Uterus (tissue), 4 donors: ENCODE results near the gene HOXB5. TPM values are rescaled to one million over a fixed set of nuclear protein-coding genes. Genes with fewer than 3 reads are reported as not detected.

Source experiments
- DNase-seq, 2 donors: peaks; one replicate each; pipeline ENCODE4 v3.0.0-alpha.2; 2019 to 2020
- H3K27ac ChIP-seq, 2 donors: fragments of 200-600 bp; sonication (generic); 1 replicate in 1 of 2; 2 replicates in 1 of 2; pipeline ENCODE4 v1.5.1; 2016 to 2018
- H3K27me3 ChIP-seq, 2 donors: fragments of 200-600 bp; sonication (generic); one replicate each; pipeline ENCODE4 v1.5.1; 2018 to 2019; ENCODE audit warnings: control low read depth in 1 of 2
- H3K36me3 ChIP-seq, 2 donors: fragments of 200-600 bp; sonication (generic); one replicate each; pipeline ENCODE4 v1.5.1; 2019; ENCODE audit warnings: control low read depth in 1 of 2
- H3K4me1 ChIP-seq, 2 donors: fragments of 200-600 bp; sonication (generic); one replicate each; pipeline ENCODE4 v1.5.1; 2018 to 2019; ENCODE audit warnings: control low read depth in 1 of 2
- H3K4me3 ChIP-seq, 2 donors: fragments of 200-600 bp; sonication (generic); 1 replicate in 1 of 2; 2 replicates in 1 of 2; pipeline ENCODE4 v1.5.1; 2018 to 2019; ENCODE audit warnings: mild to moderate bottlenecking in 1 of 2
- H3K9me3 ChIP-seq, 2 donors: fragments of 200-600 bp; sonication (generic); one replicate each; pipeline ENCODE4 v1.5.1; 2019; ENCODE audit warnings: control low read depth in 1 of 2
- POLR2A ChIP-seq, 2 donors: fragments of 450-650 bp; IDR thresholded peaks; one replicate each; pipeline ENCODE4 v1.6.1; 2016; ENCODE audit warnings: antibody characterized with exemption in 2 of 2, mild to moderate bottlenecking in 1 of 2, moderate library complexity in 1 of 2
- intact Hi-C: fragments of 100-400 bp; cut with DNase I; formaldehyde crosslinking; loops from one replicate; pipeline ENCODE4 v1.15.1; 2023; ENCODE audit warnings: low total_unique reads
- total RNA-seq, 4 donors: library from RNA; depleted of rRNA in 3 of 4; stranded (reverse); fragments of >200 nt in 3 of 4; gene quantifications; one replicate each; pipeline versions ENCODE4 v1.1.0 to v1.2.4, GENCODE V29; 2014 to 2023
- TF ChIP-seq, protein P1 (sequence below), 4 experiments: fragments of 200-600 bp in 2 of 4; fragments of 450-650 bp in 2 of 4; sonication (generic) in 2 of 4; IDR thresholded peaks; one replicate each; pipeline ENCODE4 v1.5.1; 2016 to 2019; ENCODE audit warnings: antibody characterized with exemption in 4 of 4, mild to moderate bottlenecking in 2 of 4, moderate library complexity in 1 of 4
- donor health status: DM: yes; HTN: yes; CAD: no.

HOXB5 gene
- total RNA-seq, 4 donors from 2014 or later, result 0.55 to 2.5 (median 0.59) TPM; not detected in 1

DNA sequence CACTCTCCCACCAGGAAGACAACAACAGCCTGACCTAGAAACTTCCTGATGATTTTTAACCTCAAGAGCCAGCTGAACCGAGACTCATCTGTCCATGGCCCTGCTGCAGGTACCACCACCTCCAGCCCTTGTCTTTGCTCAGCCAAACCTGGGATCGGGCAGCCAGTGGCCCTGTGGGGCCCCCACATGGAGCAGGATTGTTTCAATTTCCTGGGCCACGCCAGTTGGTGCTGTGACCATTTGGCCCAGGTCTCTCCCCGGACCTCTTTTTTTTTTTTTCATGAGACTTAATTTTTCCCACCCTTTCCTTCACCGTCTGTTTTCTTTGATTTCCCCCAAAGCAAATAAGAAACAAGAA lies 40.4 kb downstream of the HOXB5 start:
- no peak for DNase-seq
- Histone ChIP-seq H3K27me3 (no peaks in the 10 kb centered on the region), H3K4me3 (no peak overlapping the region), H3K4me1 (peaks cover 8 to 10% of the 10 kb centered on the region in 2 donors), H3K36me3 (no peaks in the 10 kb centered on the region), H3K9me3 (no peaks in the 10 kb centered on the region), H3K27ac (no peak overlapping the region)
- intact Hi-C loops, result no loop called here
- TF ChIP-seq, protein P1, sequence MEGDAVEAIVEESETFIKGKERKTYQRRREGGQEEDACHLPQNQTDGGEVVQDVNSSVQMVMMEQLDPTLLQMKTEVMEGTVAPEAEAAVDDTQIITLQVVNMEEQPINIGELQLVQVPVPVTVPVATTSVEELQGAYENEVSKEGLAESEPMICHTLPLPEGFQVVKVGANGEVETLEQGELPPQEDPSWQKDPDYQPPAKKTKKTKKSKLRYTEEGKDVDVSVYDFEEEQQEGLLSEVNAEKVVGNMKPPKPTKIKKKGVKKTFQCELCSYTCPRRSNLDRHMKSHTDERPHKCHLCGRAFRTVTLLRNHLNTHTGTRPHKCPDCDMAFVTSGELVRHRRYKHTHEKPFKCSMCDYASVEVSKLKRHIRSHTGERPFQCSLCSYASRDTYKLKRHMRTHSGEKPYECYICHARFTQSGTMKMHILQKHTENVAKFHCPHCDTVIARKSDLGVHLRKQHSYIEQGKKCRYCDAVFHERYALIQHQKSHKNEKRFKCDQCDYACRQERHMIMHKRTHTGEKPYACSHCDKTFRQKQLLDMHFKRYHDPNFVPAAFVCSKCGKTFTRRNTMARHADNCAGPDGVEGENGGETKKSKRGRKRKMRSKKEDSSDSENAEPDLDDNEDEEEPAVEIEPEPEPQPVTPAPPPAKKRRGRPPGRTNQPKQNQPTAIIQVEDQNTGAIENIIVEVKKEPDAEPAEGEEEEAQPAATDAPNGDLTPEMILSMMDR (IDR thresholded peaks at IDR 0.05), result no peak
- TF ChIP-seq POLR2A (IDR thresholded peaks at IDR 0.05), result no peak

DNA sequence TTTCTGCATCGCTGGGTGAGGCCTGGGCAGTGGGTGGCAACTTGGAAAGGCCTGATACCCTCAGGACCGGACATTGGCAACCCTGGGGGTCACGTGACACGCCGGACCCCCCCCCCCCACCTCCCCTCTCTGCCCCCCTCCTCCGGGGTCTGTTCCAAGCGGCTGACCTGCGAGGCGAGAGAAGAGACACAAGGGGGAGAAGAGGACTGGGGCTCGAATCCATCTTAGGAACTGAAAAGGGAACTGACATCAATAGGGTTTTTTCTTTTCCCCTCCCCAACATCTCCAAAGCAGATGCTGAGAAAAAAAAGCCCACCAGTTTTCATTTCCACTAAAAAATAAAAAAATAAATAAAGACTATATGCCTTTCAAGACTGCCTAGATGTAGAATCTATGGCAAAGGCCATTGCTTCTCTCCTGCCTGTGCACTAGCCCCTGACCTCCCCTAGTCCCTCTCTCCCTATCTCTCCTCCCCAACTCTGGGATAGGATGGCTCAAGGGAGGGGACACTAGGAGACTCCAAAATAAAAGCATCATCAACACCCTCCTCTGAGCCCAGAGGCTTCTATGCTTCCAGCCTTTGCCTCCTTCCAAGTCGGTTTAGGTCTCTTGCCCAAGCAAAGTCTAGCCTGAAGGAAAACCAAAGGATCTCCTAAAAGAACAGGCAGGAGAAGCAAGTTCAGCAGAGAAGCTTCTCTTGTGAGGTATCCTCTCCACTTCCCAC lies 41.0 kb downstream of the HOXB5 start:
- Histone ChIP-seq H3K4me1 (peaks cover 8 to 10% of the 10 kb centered on the region in 2 donors), H3K36me3 (no peaks in the 10 kb centered on the region), H3K9me3 (no peaks in the 10 kb centered on the region), H3K27me3 (no peaks in the 10 kb centered on the region), H3K4me3 (no peak overlapping the region), H3K27ac (no peak overlapping the region)
- DNase-seq, result no peak
- intact Hi-C loops, result no loop called here
- TF ChIP-seq, protein P1 (IDR thresholded peaks at IDR 0.05), result no peak
- TF ChIP-seq POLR2A (IDR thresholded peaks at IDR 0.05), result no peak

DNA sequence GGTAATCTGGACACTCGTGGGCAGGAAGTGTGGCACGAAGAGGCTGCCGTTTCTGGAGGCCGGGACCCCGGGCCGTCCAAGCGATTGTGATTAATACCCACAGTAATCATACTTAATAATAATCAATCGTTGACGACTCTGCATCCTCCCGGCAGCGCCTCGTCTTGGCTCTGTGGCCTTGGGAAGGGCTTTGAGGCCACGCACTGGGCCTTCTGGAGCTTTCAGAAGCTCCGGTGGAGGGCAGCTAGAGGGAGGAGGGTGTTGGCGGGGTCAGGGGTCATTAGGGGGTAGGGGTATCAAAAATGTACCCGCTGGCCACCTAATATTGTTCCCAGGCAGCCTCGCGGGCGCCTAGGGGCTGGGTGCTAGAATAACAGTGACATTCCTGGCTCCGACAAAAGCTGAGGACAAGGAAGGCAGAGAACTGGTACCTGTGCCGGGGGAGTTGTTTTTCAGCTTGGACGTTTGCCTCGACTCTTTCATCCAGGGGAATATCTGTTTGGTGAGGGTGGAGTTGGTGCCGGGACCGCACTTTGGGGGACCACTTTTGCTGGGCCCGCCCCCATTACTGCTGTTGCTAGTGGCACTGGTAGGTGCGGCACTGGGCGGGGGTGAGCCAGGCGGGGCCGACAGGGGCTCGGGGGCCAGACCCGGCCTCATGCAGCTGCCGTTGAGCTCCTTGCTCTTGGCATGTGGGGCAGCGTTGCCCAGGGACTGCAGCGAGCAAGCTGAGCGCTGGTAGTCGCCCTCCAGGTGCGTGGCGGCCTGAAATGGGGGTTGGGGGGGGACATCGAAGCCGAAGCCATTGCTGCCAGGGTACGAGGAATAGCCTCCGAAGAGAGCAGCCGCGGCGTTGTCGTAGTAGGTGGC lies 41.7 kb downstream of the HOXB5 start:
- Histone ChIP-seq H3K4me3 (no peak overlapping the region), H3K9me3 (no peaks in the 10 kb centered on the region), H3K27ac (no peak overlapping the region), H3K27me3 (no peaks in the 10 kb centered on the region), H3K4me1 (peaks cover 6 to 8% of the 10 kb centered on the region in 2 donors), H3K36me3 (no peaks in the 10 kb centered on the region)
- intact Hi-C loops, result no loop called here
- TF ChIP-seq POLR2A (IDR thresholded peaks at IDR 0.05), result no peak
- TF ChIP-seq, protein P1 (IDR thresholded peaks at IDR 0.05), result no peak
- no peak for DNase-seq

DNA sequence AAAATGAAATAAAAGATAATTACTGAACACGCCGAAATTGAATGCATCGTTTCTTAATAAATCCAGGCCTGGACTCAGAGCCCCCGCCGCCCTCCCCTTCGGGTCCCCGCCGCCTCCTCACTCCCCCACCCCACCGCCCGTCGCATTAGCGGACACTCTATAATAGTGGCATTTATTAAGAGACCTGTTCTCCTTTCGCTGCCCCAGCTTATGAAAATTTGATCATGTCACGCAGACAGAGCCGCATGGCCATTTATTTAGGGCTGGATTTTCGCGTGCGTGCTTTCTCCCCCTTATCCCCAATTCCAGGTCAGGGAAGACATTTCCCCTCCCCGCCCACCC lies 42.4 kb downstream of the HOXB5 start:
- Histone ChIP-seq H3K27ac (no peak overlapping the region), H3K4me3 (no peak overlapping the region), H3K27me3 (no peaks in the 10 kb centered on the region), H3K4me1 (peaks cover 6 to 7% of the 10 kb centered on the region in 2 donors), H3K9me3 (no peaks in the 10 kb centered on the region), H3K36me3 (no peaks in the 10 kb centered on the region)
- TF ChIP-seq, protein P1 (IDR thresholded peaks at IDR 0.05), result no peak
- no peak for TF ChIP-seq POLR2A (IDR thresholded peaks at IDR 0.05)
- intact Hi-C loops, result no loop called here
- DNase-seq, result no peak
